ENCODE results near the gene PSMD5. TPM values are rescaled to one million over a fixed set of nuclear protein-coding genes. Genes with fewer than 3 reads are reported as not detected.
"Not testable (repeated sequence)": the region's sequence is repeated elsewhere in the genome, so short reads cannot be mapped to it uniquely, and the experiment has no call there.

The PSMD5 gene
- total and polyA plus RNA-seq, 2 of the 4 experiments (the other 2 are of a cell fraction), result 25.6 to 26.1 TPM

DNA sequence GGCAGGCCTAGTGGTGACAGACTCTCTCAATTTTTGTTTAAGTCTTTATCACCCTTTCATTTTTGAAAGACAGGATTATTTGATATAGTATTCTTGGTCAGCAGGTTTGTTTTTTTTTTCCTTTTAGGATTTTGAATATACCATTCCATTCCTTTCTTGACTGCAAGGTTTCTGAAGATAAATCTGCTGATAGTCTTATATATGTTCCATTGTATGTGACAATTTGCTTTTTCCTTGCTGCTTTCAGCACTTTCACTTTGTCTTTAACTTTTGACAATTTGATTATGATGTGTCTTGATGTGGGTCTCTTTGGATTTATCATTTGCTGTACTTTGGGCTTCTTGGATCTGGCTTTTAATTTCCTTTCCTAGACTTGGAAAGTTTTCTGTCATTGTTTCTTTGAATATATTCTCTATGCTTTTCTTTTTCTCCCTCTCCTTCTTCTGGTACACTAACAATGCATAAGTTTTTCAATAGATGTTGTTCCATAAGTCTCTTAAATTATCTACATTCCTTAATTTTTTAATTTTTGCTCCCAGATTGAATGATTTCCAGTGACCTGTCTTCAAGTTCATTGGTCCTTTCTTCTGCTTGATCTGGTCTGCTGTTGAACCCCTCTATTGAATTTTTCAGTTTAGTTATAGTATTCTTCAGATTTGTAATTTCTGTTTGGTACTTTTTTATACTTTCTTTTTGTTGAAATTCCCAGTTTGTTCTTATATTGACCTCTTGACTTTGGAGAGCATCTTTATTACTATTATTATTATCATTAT is 34.9 kb downstream of the PSMD5 start:
- Histone ChIP-seq H2BK20ac (ENCODE audit: low read depth, low read length) (no peak overlapping the region), H2AK5ac (ENCODE audit: low read depth, low read length) (no peak overlapping the region), H3K56ac (ENCODE audit: extremely low read depth, insufficient read depth, low read length) (no peak overlapping the region), H3K9ac (ENCODE audit: low read depth, low read length) (no peak overlapping the region), H3K4me1 (ENCODE audit: control insufficient read depth, insufficient read depth, low read length) (no peaks in the 10 kb centered on the region), H2BK5ac (ENCODE audit: low read depth, low read length, poor library complexity, severe bottlenecking) (no peak overlapping the region), H2AFZ (replicated peaks; ENCODE audit: low read length, poor library complexity) (no peak overlapping the region), H2BK15ac (ENCODE audit: low read depth, low read length) (no peak overlapping the region), H4K20me1 (ENCODE audit: insufficient read depth, low read length) (no peaks in the 10 kb centered on the region), H3K79me1 (ENCODE audit: low read depth in 1 of 2, low read length in 2 of 2) (no peaks in the 10 kb centered on the region), H3K14ac (replicated peaks; ENCODE audit: low read depth, low read length) (no peak overlapping the region), H4K91ac (ENCODE audit: insufficient read depth, low read depth, low read length) (no peak overlapping the region), H3K36me3 (ENCODE audit: control insufficient read depth, insufficient read depth, low read length) (no peaks in the 10 kb centered on the region), H3K9me1 (ENCODE audit: insufficient read depth, low read length) (no peaks in the 10 kb centered on the region; the same call in 1 of the 2 replicates), H3K9me3 (ENCODE audit: control insufficient read depth, insufficient read depth, low read length) (peaks cover 15% of the 10 kb centered on the region), H3K18ac (ENCODE audit: low read depth, low read length) (no peak overlapping the region), H3K4me3 (ENCODE audit: insufficient read depth, low read depth, low read length) (no peak overlapping the region), H2AK9ac (replicated peaks; ENCODE audit: low read depth, low read length, poor library complexity) (no peak overlapping the region), H3K4ac (ENCODE audit: low read depth, low read length) (no peak overlapping the region), H3K23ac (ENCODE audit: low read depth, low read length) (no peak overlapping the region), H3K27ac (ENCODE audit: insufficient read depth, low read length) (no peak overlapping the region), H3K4me2 (ENCODE audit: low read depth, low read length) (no peak overlapping the region), H4K8ac (ENCODE audit: low read depth in 2 of 2, low read length in 2 of 2) (no peak overlapping the region), H4K5ac (ENCODE audit: low read depth, low read length) (no peak overlapping the region), H3K27me3 (ENCODE audit: control insufficient read depth, insufficient read depth, low read length) (no peaks in the 10 kb centered on the region), H2BK120ac (ENCODE audit: low read depth, low read length) (no peak overlapping the region)
- intact Hi-C loops (cut with micrococcal nuclease) (no loop called here), dilution Hi-C loops (cut with HindIII; ENCODE audit: low sequenced_read_pairs, unreplicated experiment) (no loop called here), in situ Hi-C loops (cut with MboI; ENCODE audit: low sequenced_read_pairs) (no loop called here)
- no TSS peak for BruUV-seq (replicated peaks)
- POLR2A ChIA-PET (ENCODE audit: unreplicated experiment), result no interaction called here
- TF ChIP-seq, protein P1, sequence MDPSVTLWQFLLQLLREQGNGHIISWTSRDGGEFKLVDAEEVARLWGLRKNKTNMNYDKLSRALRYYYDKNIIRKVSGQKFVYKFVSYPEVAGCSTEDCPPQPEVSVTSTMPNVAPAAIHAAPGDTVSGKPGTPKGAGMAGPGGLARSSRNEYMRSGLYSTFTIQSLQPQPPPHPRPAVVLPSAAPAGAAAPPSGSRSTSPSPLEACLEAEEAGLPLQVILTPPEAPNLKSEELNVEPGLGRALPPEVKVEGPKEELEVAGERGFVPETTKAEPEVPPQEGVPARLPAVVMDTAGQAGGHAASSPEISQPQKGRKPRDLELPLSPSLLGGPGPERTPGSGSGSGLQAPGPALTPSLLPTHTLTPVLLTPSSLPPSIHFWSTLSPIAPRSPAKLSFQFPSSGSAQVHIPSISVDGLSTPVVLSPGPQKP (IDR thresholded peaks at IDR 0.05; ENCODE audit: borderline replicate concordance, low read depth, low read length), result no peak
- DNase-seq (no peak), ATAC-seq (ENCODE audit: low read depth) (no peak)
- CTCF ChIA-PET, result no interaction called here

DNA sequence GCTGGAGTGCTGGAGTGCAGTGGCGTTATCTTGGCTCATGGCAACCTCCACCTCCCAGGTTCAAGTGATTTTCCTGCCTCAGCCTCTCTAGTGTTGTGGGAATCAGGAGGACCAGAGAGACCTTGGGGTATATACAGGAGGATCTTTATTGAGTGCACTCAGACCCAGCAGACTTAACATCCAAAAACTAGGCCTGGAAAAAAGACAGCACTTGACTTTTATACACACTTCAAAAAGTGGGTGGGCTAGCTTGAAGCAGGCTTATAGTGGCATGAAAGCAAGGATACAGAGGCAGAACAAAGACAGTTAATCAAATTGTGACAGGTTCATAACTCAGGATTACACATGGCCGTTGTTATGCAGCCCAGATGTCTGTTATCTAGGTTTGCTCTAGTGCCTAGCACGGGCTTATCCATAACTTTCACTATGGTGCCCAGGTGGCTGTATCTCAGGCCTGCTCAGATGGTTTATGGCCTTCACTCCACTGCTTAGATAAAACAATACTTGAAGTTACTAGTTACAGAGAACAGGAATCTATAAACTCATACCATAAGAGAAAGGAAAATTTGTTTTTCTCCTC is 37.8 kb downstream of the PSMD5 start:
- H4K8ac ChIP-seq (ENCODE audit: low read depth in 2 of 2, low read length in 2 of 2); H2BK15ac ChIP-seq (ENCODE audit: low read depth, low read length); H3K4me3 ChIP-seq (ENCODE audit: insufficient read depth, low read depth, low read length); H2AK5ac ChIP-seq (ENCODE audit: low read depth, low read length); H3K27me3 ChIP-seq (ENCODE audit: control insufficient read depth, insufficient read depth, low read length); H3K36me3 ChIP-seq (ENCODE audit: control insufficient read depth, insufficient read depth, low read length); intact Hi-C loops (cut with micrococcal nuclease); DNase-seq; ATAC-seq (ENCODE audit: low read depth); H2AK9ac ChIP-seq (replicated peaks; ENCODE audit: low read depth, low read length, poor library complexity); dilution Hi-C loops (cut with HindIII; ENCODE audit: low sequenced_read_pairs, unreplicated experiment); H3K4ac ChIP-seq (ENCODE audit: low read depth, low read length); H3K4me2 ChIP-seq (ENCODE audit: low read depth, low read length); H3K9me1 ChIP-seq (ENCODE audit: insufficient read depth, low read length); H2BK120ac ChIP-seq (ENCODE audit: low read depth, low read length); H3K56ac ChIP-seq (ENCODE audit: extremely low read depth, insufficient read depth, low read length); H3K23ac ChIP-seq (ENCODE audit: low read depth, low read length); H3K27ac ChIP-seq (ENCODE audit: insufficient read depth, low read length); H4K20me1 ChIP-seq (ENCODE audit: insufficient read depth, low read length); H4K5ac ChIP-seq (ENCODE audit: low read depth, low read length); H2BK5ac ChIP-seq (ENCODE audit: low read depth, low read length, poor library complexity, severe bottlenecking); H3K18ac ChIP-seq (ENCODE audit: low read depth, low read length); BruUV-seq (replicated peaks); POLR2A ChIA-PET (ENCODE audit: unreplicated experiment); H3K9ac ChIP-seq (ENCODE audit: low read depth, low read length); CTCF ChIA-PET; H2BK20ac ChIP-seq (ENCODE audit: low read depth, low read length); H3K14ac ChIP-seq (replicated peaks; ENCODE audit: low read depth, low read length); in situ Hi-C loops (cut with MboI; ENCODE audit: low sequenced_read_pairs); H3K79me1 ChIP-seq (ENCODE audit: low read depth in 1 of 2, low read length in 2 of 2); H4K91ac ChIP-seq (ENCODE audit: insufficient read depth, low read depth, low read length); H2AFZ ChIP-seq (replicated peaks; ENCODE audit: low read length, poor library complexity); H3K4me1 ChIP-seq (ENCODE audit: control insufficient read depth, insufficient read depth, low read length): not testable (repeated sequence)
- H3K9me3 ChIP-seq (ENCODE audit: control insufficient read depth, insufficient read depth, low read length), result peaks cover 15% of the 10 kb centered on the region
- 72% methylated on average over 2 of the region's 3 CpGs; no CpG with 5 or more reads in 1 of the 2 experiments for WGBS, 2 experiments (ENCODE audit: extremely low coverage in 2 of 2, insufficient read length in 1 of 2)

All from IMR-90 (cell line).